Stimulated activated CD4-positive, alpha-beta T cell treated with anti-CD3 and anti-CD28 coated beads, Interleukin-12 subunit alpha, Interleukin-12 subunit beta, amount 100 ng/mL, for 24 hours (primary cell): ENCODE measurements around the gene MAP3K13.

Experiments used
- DNase-seq, 2 experiments: peaks; one replicate each; pipeline ENCODE4 v3.0.0-alpha.2; 2020; ENCODE audit warnings: low read depth in 2 of 2

Gene MAP3K13, protein sequence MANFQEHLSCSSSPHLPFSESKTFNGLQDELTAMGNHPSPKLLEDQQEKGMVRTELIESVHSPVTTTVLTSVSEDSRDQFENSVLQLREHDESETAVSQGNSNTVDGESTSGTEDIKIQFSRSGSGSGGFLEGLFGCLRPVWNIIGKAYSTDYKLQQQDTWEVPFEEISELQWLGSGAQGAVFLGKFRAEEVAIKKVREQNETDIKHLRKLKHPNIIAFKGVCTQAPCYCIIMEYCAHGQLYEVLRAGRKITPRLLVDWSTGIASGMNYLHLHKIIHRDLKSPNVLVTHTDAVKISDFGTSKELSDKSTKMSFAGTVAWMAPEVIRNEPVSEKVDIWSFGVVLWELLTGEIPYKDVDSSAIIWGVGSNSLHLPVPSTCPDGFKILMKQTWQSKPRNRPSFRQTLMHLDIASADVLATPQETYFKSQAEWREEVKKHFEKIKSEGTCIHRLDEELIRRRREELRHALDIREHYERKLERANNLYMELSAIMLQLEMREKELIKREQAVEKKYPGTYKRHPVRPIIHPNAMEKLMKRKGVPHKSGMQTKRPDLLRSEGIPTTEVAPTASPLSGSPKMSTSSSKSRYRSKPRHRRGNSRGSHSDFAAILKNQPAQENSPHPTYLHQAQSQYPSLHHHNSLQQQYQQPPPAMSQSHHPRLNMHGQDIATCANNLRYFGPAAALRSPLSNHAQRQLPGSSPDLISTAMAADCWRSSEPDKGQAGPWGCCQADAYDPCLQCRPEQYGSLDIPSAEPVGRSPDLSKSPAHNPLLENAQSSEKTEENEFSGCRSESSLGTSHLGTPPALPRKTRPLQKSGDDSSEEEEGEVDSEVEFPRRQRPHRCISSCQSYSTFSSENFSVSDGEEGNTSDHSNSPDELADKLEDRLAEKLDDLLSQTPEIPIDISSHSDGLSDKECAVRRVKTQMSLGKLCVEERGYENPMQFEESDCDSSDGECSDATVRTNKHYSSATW

DNA sequence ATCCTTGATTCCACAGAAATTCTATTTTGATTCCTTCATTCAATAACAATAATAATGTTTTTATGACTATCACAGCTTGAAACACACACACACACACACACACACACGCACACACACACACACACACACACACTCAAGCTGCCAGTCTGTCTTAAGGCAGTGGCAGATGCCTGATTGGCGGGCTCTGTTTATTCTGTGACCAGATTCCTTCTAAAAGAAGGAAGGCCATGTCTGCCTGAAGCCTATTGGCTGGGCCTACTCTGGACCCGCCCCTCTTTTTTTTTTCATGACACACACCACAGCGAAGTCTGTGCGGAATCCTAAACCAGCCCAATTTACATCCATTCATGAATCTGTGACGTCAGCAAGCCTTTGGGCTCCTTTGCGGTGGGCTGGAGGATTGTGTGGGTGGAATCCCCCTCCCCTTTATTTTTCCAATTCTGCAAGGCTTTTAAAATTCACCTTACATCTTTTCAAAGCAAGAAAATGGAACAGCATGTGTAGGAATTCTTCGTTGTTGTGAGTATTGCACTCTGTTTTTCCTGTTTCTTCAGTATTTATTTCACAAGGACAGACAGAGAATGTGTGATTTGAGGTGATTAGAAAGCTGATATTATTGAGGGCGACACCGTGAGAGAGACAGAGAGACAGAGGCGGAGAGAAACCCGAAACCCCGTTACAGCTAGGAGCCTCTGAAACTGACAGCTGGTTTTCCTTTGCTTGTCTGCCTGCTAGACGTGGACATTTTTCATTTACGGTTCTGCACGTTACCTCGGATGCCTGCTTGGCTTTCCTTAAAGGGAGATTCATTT, at the start of gene MAP3K13:
Gene MAP3K13 (plus strand): TSS at position 287 of the 812 bp plus-strand sequence. CDS start 65,446 bp downstream, outside the sequence.
- DNase-seq, result peak in 1 of 2 experiments; percentile 26

DNA sequence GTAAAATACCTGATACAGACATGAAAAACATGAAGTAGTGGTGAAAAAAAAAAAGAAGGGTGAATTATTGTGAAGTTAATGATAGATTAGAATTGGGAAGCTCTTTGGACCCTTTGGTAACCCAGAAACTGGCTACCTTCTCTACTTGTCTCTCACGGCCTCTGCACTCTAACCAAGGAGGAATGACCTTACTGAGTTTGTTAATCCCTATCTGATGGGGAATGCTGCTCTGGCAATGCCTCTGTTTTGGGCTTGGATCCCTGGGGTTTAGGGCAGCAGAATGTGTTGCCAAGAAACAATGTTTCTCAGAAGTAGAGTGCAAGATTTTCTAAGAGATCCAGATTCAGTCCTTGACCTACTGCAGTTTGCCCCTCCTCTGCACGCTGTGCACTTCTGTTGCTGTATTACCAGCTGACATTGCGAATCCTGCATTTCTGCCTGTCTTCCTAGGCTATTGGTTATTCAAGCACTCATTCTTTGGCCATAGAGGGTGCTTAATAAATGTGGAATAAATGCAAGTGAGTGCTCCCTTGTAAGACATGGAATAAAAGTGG, 49.2 kb upstream of the MAP3K13 start:
- DNase-seq, result no peak

DNA sequence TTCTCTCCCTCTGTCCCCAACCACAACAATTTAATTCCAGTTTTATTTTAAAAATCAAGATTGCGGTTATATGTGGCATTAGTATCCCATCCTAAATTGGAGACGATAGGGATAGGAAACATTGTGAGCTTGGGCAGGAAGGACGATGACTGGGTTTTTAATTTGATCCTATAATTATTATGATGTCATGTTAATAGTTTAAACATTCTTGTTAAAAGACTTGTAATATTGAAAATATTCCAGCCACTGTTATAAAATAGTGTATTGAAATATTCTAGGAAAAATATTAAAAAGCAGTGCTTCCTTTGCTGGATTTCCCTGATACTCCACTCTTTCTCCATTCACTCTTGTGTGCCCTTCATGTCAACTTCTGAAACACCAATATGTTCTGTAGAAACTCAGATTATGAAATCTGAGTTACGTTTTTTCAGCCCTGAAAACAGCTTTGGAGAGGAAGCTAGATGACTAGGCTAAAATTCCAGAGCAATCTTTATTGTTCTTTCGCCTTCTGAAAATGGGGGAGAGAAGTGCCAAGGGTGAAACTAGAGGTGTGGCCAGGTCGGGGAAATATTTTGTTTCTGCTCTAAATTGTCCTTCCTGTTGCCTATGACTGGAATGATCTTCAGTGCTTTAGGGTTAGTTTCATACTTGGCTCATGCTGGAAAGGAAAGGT, 46.1 kb upstream of the MAP3K13 start:
- no peak for DNase-seq

DNA sequence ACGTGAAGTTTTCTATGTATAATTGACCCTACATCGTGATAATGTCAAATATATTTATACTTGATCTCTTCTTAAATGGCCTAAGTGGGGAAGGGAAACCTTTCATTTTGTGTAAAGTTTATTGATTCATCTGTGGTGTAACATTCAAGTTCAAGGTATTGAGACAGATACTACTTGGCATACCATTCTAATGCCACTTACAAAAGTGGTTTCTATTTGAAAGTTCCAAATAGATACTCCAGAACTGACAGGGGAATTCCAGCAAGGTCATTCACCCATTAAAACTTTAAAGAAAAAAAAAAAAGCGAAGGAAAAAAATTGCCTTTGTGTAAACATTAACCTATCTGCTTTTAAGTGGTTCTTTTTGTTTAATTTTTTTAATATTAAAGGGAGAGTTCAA, 45.3 kb upstream of the MAP3K13 start:
- DNase-seq, result no peak

DNA sequence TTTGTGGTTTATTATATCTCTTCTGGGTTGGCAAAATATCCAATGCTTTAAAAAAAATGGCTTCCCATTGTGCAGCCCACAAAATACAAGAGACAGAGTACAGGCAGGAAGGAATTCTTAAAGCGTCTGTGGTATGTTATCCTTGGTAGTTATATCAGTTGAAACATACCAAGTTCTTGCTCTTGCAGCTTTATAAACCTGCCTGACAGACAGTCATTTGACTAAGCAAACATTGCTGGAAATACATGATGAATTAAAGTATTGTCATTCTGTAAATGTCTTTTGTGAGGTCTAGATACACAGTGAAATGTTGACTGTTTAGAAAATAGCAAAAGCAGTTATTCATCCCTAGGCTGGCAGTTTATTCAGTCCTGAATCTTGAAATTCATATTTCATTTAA, 44.8 kb upstream of the MAP3K13 start:
- DNase-seq, result no peak

DNA sequence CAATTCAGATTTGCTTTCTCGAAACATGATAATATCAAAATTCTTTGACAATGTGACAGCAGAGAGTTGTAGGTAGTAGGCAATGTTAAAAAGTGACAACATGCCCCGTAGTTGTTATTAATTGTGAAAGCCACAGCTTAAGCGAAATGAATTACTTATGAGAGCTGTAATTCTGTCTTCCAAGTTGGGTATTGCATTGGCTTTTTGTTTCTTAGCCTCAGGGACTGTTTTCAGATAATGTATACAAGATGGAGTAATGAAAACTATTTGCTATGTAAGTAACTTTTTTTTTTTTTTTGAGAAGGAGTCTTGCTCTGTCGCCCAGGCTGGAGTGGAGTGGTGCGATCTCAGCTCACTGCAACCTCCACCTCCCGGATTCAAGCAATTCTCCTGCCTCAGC, 43.1 kb upstream of the MAP3K13 start:
- DNase-seq, result no peak

DNA sequence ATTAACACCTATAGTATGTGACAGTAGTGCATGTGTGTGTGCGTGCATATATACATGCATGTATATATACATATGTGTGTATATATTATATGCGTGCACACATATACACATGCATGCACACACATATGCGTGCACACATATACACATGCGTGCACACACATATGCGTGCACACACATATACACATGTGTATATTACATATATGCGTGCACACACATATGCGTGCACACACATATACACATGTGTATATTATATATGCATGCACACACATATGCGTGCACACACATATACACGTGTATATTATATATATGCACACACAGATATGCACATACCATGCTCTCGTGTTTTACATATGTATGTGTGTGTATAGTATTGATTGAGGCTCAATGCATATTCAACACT, 42.0 kb upstream of the MAP3K13 start:
- no peak for DNase-seq

DNA sequence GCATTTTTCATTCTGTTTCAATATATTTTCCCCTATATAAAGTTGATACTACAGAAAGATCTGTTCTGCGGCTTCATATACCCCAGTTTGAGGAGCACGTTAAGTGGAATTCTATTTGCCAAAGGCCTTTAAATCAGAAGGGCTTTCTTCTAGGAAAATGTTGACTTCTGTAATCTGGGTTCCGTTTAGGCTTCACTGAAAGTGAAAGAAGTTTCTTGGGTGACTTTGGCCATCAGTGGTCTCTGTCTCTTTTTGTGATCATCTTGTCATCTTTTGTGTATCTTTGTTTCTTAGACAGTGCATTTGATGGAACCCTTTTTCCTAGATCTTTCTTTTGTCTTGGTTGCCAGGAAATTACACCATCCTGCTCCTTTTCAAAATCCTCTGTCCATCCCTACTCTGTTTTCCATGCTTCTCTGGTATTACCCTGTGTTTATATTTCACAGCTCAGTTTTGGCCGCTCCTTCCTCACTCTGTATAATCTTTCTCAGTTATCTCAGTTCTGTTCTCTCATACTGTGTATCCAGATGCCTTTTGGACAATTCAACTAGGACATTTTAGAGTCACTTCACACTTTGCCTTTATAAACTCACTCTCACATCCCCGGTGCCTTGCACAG, 40.7 kb upstream of the MAP3K13 start:
- no peak for DNase-seq

DNA sequence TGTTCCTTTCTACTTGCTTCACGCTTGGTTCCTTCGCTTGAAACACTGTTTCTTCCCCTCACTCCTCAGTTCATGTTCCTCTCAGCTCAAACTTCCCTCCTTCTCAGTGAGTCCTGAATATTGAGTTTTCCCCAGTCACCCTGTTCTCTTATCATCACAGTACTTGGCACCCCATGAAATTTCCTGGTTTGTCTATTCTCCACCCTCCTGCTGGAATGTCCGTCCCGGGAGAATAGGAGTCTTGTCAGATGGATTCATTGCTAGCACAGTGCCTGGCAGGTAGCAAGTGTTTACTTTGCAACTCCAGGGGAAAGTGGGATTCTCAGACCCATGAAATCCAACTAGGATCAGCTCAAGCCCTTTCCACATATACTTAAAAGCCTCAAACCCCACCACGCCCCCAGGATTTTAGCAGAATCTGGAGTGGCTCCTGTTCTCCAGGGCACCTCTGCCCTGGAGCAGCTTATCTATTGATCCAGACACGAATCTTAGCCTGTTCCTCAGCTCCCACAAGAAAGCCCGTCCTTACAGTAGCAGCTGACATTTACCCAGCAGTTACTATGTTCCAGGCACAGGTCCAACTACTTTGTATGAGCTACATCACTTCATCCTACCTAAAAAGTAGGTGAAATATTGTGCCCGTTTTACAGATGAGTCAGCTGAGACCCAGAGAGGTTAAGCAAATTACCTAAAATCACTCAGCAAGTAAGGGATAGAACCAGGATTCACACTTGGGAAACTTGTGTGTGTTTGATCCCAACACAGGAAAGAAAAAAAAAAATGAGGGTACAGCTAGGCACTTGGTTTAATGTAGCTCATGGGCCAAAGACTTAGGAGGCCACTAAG, 36.8 kb upstream of the MAP3K13 start:
- DNase-seq, result no peak

DNA sequence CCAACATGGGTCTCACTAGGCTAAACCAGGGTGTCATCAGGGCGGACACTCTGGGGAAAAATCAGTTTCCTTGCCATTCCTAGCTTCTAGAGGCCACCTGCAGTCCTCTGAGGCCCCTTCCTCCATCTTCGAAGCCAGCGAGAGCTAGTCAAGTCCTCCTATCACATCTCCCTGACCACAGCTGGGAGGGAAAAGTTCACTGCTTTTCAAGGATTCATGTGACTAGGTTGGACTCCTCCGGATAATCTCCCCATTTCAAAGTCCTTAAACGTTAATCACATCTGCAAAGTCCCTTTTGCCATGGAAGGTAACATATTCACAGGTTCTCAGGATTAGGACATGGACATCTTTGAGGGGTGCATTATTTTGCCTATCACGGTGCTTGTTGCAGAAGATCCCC, 35.9 kb upstream of the MAP3K13 start:
- no peak for DNase-seq

DNA sequence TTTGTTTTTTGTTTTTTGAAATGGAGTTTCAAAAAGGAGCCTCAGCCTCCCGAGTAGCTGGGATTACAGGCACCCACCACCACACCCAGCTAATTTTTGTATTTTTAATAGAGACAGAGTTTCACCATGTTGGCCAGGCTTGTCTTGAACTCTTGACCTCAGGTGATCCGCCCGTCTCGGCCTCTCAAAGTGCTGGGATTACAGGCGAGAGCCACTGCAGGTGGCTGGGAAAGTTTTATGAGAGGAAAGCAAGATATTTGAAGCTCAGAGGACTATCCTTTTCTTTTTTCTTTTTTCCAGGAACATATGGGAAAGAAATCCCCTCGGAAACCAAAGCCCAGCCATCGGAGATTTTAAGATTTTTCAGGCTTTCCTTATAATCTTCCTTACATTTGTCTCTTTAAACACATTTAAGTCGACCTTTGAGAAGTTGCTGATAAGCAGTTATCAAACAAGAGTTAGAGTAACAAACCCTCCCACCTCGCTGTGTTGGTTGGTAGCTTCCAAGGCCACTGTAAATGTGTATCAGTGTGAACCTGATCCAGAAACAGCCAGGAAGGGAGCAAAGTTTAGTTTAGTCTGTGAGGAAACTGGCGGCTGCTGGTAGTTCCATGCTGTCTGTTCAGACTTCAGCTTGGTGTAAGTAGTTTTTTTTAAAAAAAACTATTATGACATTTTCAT, 34.5 kb upstream of the MAP3K13 start:
- DNase-seq, result no peak

DNA sequence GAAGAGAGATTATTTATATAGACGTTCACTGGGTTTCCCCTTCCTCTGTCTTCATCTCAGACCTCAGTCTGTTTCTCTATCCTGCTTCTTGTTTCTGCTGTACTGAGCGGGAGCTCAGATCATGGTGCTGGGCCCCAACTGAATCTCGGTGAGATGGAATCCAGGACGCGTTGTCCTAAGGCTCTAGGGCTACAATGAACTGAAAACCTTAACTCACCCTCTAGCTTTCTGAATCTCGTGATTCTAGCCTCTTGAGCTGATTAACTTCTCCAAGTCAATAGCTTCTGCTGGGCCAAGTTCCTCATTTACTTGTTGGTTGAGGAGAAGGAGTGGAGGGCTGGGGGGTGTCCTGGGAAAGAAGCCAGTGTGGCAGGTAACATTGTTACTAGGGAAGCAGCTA, 32.7 kb upstream of the MAP3K13 start:
- no peak for DNase-seq

DNA sequence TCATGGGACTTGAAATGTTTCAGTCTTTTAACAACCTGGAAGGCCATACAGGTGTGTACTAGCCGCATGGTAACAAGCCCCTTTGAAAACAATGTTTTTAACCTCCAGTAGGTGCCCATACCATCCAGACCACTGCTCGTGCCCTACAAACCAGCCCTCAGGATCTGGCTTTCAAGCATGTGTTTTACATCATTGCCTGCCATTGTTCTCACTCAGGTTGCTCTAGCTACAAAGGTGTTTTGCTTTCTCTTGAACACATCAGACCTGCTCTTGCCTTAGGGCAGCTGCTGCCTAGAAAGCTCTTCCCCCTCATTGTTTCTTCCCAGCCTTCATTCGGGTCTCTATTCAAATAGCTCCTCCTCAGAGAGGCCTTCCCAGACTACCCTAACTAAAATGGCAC, 32.3 kb upstream of the MAP3K13 start:
- DNase-seq, result no peak

DNA sequence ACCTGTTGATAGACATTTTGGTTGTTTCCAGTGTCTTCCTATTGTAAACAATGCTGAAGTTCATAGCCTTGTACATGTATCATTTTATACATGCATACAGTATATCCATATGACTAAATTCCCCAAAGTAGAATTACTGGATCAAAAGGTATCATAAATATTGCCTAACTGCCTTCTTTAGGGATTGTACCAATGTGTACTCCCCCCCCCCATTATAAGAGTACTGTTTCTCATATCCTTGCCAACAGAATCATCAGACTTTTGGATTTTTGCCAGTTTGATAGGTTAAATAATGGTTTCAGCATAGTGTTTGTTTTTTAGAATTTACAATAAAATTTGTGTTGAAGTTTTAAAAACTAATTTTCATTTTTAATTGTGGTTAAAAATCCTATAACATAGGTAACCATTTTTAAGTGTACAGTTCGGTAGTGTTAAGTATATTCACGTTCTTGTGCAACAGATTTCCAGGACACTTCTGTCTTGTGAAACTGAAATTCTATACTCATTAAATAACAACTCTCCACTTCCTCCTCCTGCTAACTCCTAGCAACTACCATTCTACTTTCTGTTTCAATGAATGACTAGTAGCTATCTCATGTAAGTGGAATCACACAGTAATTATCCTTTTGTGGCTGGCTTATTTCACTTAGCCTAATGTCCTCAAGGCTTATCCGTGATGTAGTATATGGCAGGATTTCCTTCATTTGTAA, 30.8 kb upstream of the MAP3K13 start:
- no peak for DNase-seq

DNA sequence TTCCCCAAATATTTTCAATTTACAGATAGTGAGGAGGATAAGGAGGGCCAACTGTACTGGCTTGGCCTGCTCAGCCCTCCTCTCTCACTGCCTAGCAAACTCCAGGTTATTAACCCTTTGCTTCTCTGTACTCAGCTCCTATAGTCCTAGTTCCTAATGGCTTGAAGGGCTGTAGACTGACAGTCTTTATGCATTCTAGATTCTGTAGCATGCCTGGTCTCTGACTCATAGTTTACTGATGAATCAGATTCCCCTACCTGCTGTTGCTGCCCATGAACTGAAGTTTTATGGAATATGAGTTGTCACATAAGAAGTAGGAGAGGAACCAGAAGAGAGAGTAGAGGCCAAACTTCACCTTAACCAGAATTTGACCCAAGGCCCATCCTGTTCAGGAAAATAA, 27.1 kb upstream of the MAP3K13 start:
- DNase-seq, result no peak

DNA sequence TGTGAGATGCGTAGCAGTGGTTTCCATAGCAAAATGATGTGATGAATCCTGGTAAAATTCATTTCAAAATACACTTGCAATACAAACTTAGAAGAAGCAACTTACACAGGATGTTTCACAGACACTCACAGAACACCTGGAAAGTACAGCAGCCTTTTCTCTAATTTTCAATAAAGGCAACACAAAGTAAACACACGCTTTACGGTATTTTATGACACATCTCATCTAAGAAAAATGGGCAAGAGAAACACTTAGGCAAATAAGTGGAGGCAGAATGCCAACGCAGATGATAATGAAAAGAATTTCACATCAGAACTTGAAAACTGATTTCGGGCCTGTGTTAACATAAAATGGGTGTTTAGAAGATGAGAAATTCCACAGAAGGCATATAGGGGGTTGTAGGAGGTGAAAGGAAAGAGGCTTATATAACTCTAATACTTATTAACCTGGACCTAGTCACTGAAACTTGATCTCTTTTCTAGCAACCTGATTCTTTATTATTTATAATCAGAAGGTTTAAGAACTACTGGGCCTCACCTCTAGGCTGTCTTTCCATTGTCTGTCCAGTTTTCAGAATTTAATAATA, 25.6 kb upstream of the MAP3K13 start:
- DNase-seq, result no peak

DNA sequence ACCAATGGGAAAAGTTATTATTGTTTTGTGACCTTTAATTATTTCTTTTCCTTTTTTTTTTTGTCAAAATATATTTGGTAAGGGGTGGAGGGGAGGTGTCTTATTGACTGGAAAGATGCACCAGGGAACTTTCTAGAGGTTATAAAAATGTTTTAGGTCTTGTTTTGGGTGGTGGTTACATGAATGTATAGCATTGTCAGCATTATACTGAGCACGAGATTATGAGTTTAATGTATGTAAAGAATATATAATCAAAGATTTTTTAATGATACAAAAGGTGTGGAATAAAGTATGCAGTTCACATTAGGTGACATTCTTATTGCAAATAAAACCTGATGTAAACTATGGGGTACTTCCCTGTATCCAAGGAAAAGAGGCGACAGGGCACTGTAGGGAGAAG, 23.0 kb upstream of the MAP3K13 start:
- no peak for DNase-seq

DNA sequence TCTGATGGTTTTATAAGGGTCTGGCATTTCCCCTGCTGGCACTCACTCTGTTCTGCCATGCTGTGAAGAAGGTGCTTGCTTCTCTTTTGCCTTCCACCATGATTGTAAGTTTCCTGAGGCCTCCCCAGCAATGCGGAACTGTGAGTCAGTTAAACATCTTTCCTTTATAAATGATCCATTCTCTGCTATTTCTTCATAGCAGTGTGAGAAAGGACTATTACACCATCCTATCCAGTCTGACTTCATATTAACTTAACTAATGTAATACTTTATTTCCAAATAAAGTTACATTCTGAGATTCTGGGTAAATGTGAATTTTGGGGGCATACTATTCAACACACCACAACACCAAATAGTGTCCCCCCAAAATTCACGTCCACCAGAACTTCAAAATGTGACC, 22.2 kb upstream of the MAP3K13 start:
- DNase-seq, result no peak
